GM19239 (cell line): ENCODE data around the gene XPR1.

Experiments used
- DNase-seq: peaks from one replicate; pipeline ENCODE4 v3.0.0; 2011; ENCODE audit warnings: low spot score; ENCODE audit not compliant: insufficient read length
- FAIRE-seq: peaks from 2 replicates; lab custom pipeline; 2011; peaks lifted over from hg19 to GRCh38; lab: Jason Lieb, UNC

The XPR1 gene

GRCh38 chr1:180907313-180908055, 275.7 kb downstream of the XPR1 start:
- DNase-seq (no peak), FAIRE-seq (no peak)

GRCh38 chr1:180908074-180908765, 276.4 kb downstream of the XPR1 start:
- no peak for DNase-seq
- FAIRE-seq = peak; percentile 28

- FAIRE-seq = no peak
- DNase-seq = peak; percentile 48
Observed at GRCh38 chr1:180909005-180909414, 277.2 kb downstream of the XPR1 start.

GRCh38 chr1:180909462-180909976, 277.7 kb downstream of the XPR1 start:
- DNase-seq (peak; percentile 62), FAIRE-seq (peak; percentile 99)

GRCh38 chr1:180911640-180912191, 279.9 kb downstream of the XPR1 start:
- FAIRE-seq (peak; percentile 62), DNase-seq (no peak)

- DNase-seq (no peak), FAIRE-seq (no peak)
Observed at GRCh38 chr1:180912211-180912800, 280.5 kb downstream of the XPR1 start.

GRCh38 chr1:180912801-180913565, 281.2 kb downstream of the XPR1 start, which contains the start of gene KIAA1614:
Gene KIAA1614, plus strand, starts transcription at chr1:180912897. Its CDS starts 347 bp downstream, at chr1:180913244.
- DNase-seq (peak; percentile 39), FAIRE-seq (peak; percentile 51)

GRCh38 chr1:180915426-180915965, 283.7 kb downstream of the XPR1 start:
- DNase-seq (no peak), FAIRE-seq (no peak)

GRCh38 chr1:180916012-180916770, 284.4 kb downstream of the XPR1 start:
- DNase-seq (no peak), FAIRE-seq (no peak)

- DNase-seq (no peak), FAIRE-seq (no peak)
Observed at GRCh38 chr1:180916771-180917170, 284.9 kb downstream of the XPR1 start.

GRCh38 chr1:180917306-180918065, 285.7 kb downstream of the XPR1 start:
- DNase-seq (no peak), FAIRE-seq (no peak)

GRCh38 chr1:180918519-180918918, 286.7 kb downstream of the XPR1 start:
- DNase-seq = no peak
- no peak for FAIRE-seq

- DNase-seq = no peak
- FAIRE-seq = no peak
Observed at GRCh38 chr1:180919183-180919700, 287.4 kb downstream of the XPR1 start.

- DNase-seq = no peak
- no peak for FAIRE-seq
Observed at GRCh38 chr1:180920193-180920592, 288.4 kb downstream of the XPR1 start.

GRCh38 chr1:180920702-180921101, 288.9 kb downstream of the XPR1 start:
- FAIRE-seq = peak; percentile 33
- DNase-seq = peak; percentile 45

GRCh38 chr1:180921386-180921785, 289.6 kb downstream of the XPR1 start:
- FAIRE-seq (no peak), DNase-seq (no peak)

GRCh38 chr1:180921891-180922630, 290.2 kb downstream of the XPR1 start:
- DNase-seq (no peak), FAIRE-seq (no peak)
